ENCODE results near the gene PARD3. TPM values are rescaled to one million over a fixed set of nuclear protein-coding genes. Genes with fewer than 3 reads are reported as not detected.
A peak's percentile ranks its signal among the peaks of the same experiment; 100 is the strongest.

Gene PARD3
- total RNA-seq, 1 experiment from 2014 or later, result 57.4 TPM

DNA sequence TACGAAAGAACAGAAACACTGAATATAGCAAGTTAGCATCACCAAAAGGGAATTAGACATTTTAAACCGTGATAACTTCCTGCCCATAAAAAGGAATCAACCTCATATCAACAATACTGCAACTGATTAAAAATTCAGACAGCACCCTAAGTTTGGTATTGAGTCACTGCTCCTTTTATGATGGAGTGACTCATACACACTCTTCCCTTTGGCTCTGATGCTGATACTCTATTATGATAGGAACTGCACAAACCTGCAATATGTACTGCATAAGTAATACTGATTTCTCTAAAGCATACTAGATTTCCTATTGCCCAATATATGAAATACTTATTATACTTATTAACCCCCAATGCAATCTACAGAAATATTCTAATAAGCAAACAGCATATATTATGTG is 118.7 kb downstream of the PARD3 start:
- Histone ChIP-seq H3K79me2 (ENCODE audit: low read depth) (peaks cover 59% of the 10 kb centered on the region), H2AFZ (no peak overlapping the region), H3F3A (ENCODE audit: insufficient read depth, low read depth) (peaks cover 17% of the 10 kb centered on the region), H3K27me3 (ENCODE audit: insufficient read depth, low read depth) (no peaks in the 10 kb centered on the region), H4K20me1 (ENCODE audit: insufficient read depth) (no peaks in the 10 kb centered on the region; the same call in 1 of the 2 replicates), H3K36me3 (ENCODE audit: low read depth) (no peaks in the 10 kb centered on the region), H3K4me1 (replicated peaks; ENCODE audit: insufficient read depth) (peaks cover 55% of the 10 kb centered on the region), H3K9me3 (ENCODE audit: insufficient read depth, low read depth) (no peaks in the 10 kb centered on the region), H3K4me2 (no peak overlapping the region), H3K9me2 (ENCODE audit: insufficient read depth) (no peaks in the 10 kb centered on the region), H3K4me3 (no peak overlapping the region), H3K27ac (no peak overlapping the region)
- ChIA-PET POLR2A (ENCODE audit: unreplicated experiment) (no interaction called here), CTCF (no interaction called here)
- BruUV-seq (replicated peaks), result no TSS peak
- intact Hi-C loops (cut with micrococcal nuclease; ENCODE audit: unreplicated experiment), result loop anchor here (5.0 kb wide), 1 partner anchor 36 kb away; no protein-coding TSS in a partner anchor
- no peak for TF ChIP-seq EZH2 (IDR thresholded peaks at IDR 0.05; ENCODE audit: low read depth)
- TF ChIP-seq, protein P1, sequence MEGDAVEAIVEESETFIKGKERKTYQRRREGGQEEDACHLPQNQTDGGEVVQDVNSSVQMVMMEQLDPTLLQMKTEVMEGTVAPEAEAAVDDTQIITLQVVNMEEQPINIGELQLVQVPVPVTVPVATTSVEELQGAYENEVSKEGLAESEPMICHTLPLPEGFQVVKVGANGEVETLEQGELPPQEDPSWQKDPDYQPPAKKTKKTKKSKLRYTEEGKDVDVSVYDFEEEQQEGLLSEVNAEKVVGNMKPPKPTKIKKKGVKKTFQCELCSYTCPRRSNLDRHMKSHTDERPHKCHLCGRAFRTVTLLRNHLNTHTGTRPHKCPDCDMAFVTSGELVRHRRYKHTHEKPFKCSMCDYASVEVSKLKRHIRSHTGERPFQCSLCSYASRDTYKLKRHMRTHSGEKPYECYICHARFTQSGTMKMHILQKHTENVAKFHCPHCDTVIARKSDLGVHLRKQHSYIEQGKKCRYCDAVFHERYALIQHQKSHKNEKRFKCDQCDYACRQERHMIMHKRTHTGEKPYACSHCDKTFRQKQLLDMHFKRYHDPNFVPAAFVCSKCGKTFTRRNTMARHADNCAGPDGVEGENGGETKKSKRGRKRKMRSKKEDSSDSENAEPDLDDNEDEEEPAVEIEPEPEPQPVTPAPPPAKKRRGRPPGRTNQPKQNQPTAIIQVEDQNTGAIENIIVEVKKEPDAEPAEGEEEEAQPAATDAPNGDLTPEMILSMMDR (conservative IDR thresholded peaks at IDR 0.05), result no peak
- peak in 1 of 2 experiments; percentile 73 for DNase-seq

DNA sequence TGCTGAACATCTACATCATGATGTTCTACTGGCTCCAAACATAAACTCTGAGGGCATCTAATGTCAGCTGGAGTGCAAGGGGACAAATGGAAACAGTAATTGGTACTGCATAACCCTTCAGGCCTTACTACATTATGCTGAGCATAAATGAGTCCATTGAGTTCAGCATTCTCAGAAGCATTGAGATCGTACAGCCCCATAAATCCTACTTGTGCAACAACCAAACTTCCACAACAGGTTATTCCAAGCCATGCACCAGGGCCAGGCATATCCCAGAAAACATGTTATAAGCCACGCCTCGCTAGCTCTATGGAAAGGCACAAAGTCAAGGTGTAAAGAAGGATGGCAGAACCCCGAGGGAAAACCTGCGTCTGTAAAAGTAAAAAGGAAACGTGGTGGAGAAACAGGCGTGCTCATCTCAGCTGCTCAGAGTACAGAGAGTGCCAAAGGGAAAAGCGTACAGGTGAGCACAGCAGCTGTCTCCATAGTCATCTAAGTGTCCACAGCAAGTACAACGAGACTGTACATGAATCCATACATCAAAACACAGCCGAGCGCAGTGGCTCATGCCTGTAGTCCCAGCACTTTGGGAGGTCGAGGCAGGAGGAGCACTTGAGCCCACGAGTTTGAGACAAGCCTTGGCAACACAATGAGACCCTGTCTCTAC is 124.6 kb downstream of the PARD3 start:
- Histone ChIP-seq H2AFZ (no peak overlapping the region), H3F3A (ENCODE audit: insufficient read depth, low read depth) (peaks cover under 1% of the 10 kb centered on the region; the same call in 1 of the 2 replicates), H3K27ac (no peak overlapping the region), H3K4me1 (replicated peaks; ENCODE audit: insufficient read depth) (no peaks in the 10 kb centered on the region), H4K20me1 (ENCODE audit: insufficient read depth) (no peaks in the 10 kb centered on the region), H3K9me2 (ENCODE audit: insufficient read depth) (no peaks in the 10 kb centered on the region), H3K36me3 (ENCODE audit: low read depth) (no peaks in the 10 kb centered on the region), H3K79me2 (ENCODE audit: low read depth) (peaks cover 43% of the 10 kb centered on the region), H3K9me3 (ENCODE audit: insufficient read depth, low read depth) (no peaks in the 10 kb centered on the region), H3K4me3 (no peak overlapping the region), H3K27me3 (ENCODE audit: insufficient read depth, low read depth) (no peaks in the 10 kb centered on the region), H3K4me2 (no peak overlapping the region)
- no TSS peak for BruUV-seq (replicated peaks)
- ChIA-PET CTCF (no interaction called here), POLR2A (ENCODE audit: unreplicated experiment) (no interaction called here)
- intact Hi-C loops (cut with micrococcal nuclease; ENCODE audit: unreplicated experiment), result no loop called here
- no peak for TF ChIP-seq EZH2 (IDR thresholded peaks at IDR 0.05; ENCODE audit: low read depth)
- TF ChIP-seq, protein P1 (conservative IDR thresholded peaks at IDR 0.05), result no peak
- DNase-seq, result no peak

DNA sequence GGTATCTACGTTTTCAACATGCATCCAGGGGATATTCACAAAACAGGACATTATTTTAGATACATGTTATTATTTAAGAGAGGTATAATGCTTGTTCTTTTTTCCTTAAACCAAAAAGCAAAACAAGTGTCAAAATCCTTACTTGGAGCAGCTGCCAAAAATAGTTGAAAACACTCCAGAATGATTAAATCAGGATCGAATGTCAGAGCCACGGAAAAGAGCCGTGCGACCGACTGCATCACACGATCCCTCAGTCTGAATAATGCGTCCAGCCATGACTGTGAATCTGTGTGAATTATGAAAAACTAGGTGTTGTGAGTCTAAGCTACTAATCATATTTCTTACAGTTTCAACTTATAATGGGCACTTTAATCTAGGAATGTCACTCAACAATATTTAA is 126.0 kb downstream of the PARD3 start:
- H2AFZ ChIP-seq, result no peak overlapping the region
- H3K79me2 ChIP-seq (ENCODE audit: low read depth), result peaks cover 45% of the 10 kb centered on the region
- no peak overlapping the region for H3K4me3 ChIP-seq
- no peak for TF ChIP-seq EZH2 (IDR thresholded peaks at IDR 0.05; ENCODE audit: low read depth)
- TF ChIP-seq, protein P1 (conservative IDR thresholded peaks at IDR 0.05), result no peak
- H3K9me3 ChIP-seq (ENCODE audit: insufficient read depth, low read depth), result no peaks in the 10 kb centered on the region
- intact Hi-C loops (cut with micrococcal nuclease; ENCODE audit: unreplicated experiment), result no loop called here
- no peak overlapping the region for H3K27ac ChIP-seq
- no peaks in the 10 kb centered on the region for H4K20me1 ChIP-seq (ENCODE audit: insufficient read depth)
- ChIA-PET CTCF (no interaction called here), POLR2A (ENCODE audit: unreplicated experiment) (no interaction called here)
- H3K27me3 ChIP-seq (ENCODE audit: insufficient read depth, low read depth), result no peaks in the 10 kb centered on the region
- H3K36me3 ChIP-seq (ENCODE audit: low read depth), result no peaks in the 10 kb centered on the region
- DNase-seq, result no peak
- H3K4me1 ChIP-seq (replicated peaks; ENCODE audit: insufficient read depth), result no peaks in the 10 kb centered on the region
- BruUV-seq (replicated peaks), result no TSS peak
- no peak overlapping the region for H3K4me2 ChIP-seq
- H3K9me2 ChIP-seq (ENCODE audit: insufficient read depth), result no peaks in the 10 kb centered on the region
- H3F3A ChIP-seq (ENCODE audit: insufficient read depth, low read depth), result 0 out of 2 replicates have a peak, but pooled peaks cover 6% of the 10 kb centered on the region
